PFSK-1 (cell line): ENCODE data around the gene GALNTL6.

Experiments
- POLR2AphosphoS5 ChIP-seq: IDR thresholded peaks from 2 replicates; pipeline ENCODE4 v1.6.1; 2012; ENCODE audit warnings: low read depth, mild to moderate bottlenecking, control low read depth, low read length, moderate library complexity
- TAF1 ChIP-seq: IDR thresholded peaks from 2 replicates; pipeline ENCODE4 v1.6.1; 2012; ENCODE audit warnings: low read length, control low read depth, borderline replicate concordance; ENCODE audit not compliant: insufficient read depth
- TF ChIP-seq, protein P1 (sequence below), 2 experiments: IDR thresholded peaks; 2 replicates each; pipeline versions ENCODE4 v1.6.1 to v1.8.0; 2011 to 2012; ENCODE audit warnings: low read depth in 2 of 2, low read length in 2 of 2, control low read depth in 1 of 2, inconsistent platforms in 1 of 2, mild to moderate bottlenecking in 1 of 2, moderate library complexity in 1 of 2; ENCODE audit not compliant: insufficient read depth in 1 of 2

DNA sequence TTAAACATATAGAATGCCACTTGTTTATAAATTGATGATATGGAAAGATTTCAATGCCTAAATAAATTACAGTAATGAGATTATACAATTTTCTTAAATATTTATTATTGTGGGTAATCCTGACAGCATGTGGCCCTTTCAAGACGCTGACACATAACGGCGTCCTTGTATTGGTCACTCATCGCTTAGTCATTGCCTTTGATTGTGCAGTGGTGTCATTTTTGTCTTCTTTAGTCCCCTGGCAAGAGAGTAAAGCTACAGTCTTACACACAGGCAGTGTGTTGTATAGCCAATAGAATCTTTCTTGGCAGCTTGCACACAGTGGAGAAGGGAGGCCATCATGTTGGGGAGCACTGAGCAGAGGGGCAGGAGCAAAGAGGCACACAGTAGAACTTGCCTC is 993.6 kb downstream of the GALNTL6 start:
- TF ChIP-seq TAF1 = no peak
- TF ChIP-seq POLR2AphosphoS5 = no peak
- TF ChIP-seq, protein P1, sequence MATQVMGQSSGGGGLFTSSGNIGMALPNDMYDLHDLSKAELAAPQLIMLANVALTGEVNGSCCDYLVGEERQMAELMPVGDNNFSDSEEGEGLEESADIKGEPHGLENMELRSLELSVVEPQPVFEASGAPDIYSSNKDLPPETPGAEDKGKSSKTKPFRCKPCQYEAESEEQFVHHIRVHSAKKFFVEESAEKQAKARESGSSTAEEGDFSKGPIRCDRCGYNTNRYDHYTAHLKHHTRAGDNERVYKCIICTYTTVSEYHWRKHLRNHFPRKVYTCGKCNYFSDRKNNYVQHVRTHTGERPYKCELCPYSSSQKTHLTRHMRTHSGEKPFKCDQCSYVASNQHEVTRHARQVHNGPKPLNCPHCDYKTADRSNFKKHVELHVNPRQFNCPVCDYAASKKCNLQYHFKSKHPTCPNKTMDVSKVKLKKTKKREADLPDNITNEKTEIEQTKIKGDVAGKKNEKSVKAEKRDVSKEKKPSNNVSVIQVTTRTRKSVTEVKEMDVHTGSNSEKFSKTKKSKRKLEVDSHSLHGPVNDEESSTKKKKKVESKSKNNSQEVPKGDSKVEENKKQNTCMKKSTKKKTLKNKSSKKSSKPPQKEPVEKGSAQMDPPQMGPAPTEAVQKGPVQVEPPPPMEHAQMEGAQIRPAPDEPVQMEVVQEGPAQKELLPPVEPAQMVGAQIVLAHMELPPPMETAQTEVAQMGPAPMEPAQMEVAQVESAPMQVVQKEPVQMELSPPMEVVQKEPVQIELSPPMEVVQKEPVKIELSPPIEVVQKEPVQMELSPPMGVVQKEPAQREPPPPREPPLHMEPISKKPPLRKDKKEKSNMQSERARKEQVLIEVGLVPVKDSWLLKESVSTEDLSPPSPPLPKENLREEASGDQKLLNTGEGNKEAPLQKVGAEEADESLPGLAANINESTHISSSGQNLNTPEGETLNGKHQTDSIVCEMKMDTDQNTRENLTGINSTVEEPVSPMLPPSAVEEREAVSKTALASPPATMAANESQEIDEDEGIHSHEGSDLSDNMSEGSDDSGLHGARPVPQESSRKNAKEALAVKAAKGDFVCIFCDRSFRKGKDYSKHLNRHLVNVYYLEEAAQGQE (IDR thresholded peaks at IDR 0.05; ENCODE audit: insufficient read depth in 1 of 2, low read depth in 2 of 2, low read length in 2 of 2) = no peak
